Ishikawa (cell line): ENCODE data around the gene THAP4.

Experiments
- CEBPB ChIP-seq: IDR thresholded peaks from 2 replicates; pipeline ENCODE4 v1.6.1; 2012
- CREB1 ChIP-seq: IDR thresholded peaks from 2 replicates; pipeline ENCODE4 v1.6.1; 2012; ENCODE audit warnings: low read depth
- EGR1 ChIP-seq: IDR thresholded peaks from 2 replicates; pipeline ENCODE4 v1.6.1; 2012
- EP300 ChIP-seq: IDR thresholded peaks from 2 replicates; pipeline ENCODE4 v1.6.1; 2012; ENCODE audit warnings: borderline replicate concordance
- FOXM1 ChIP-seq: IDR thresholded peaks from 2 replicates; pipeline ENCODE4 v1.6.1; 2012; ENCODE audit warnings: low read depth, borderline replicate concordance
- MAX ChIP-seq: IDR thresholded peaks from 2 replicates; pipeline ENCODE4 v1.6.1; 2012
- NFIC ChIP-seq: IDR thresholded peaks from 2 replicates; pipeline ENCODE4 v1.6.1; 2012
- RAD21 ChIP-seq: IDR thresholded peaks from 2 replicates; pipeline ENCODE4 v1.6.1; 2012; ENCODE audit warnings: low read depth
- REST ChIP-seq: IDR thresholded peaks from 2 replicates; pipeline ENCODE4 v1.6.1; 2012; ENCODE audit warnings: low read depth, mild to moderate bottlenecking
- TAF1 ChIP-seq: IDR thresholded peaks from 2 replicates; pipeline ENCODE4 v1.6.1; 2012; ENCODE audit warnings: low read depth, mild to moderate bottlenecking
- TCF12 ChIP-seq: IDR thresholded peaks from 2 replicates; pipeline ENCODE4 v1.6.1; 2012; ENCODE audit warnings: low read depth
- USF1 ChIP-seq: IDR thresholded peaks from 2 replicates; pipeline ENCODE4 v1.6.1; 2012
- YY1 ChIP-seq: IDR thresholded peaks from 2 replicates; pipeline ENCODE4 v1.6.1; 2012; ENCODE audit warnings: low read depth

- no peak for TF ChIP-seq MAX
- TF ChIP-seq NFIC, result no peak
- no peak for TF ChIP-seq FOXM1
- TF ChIP-seq YY1, result no peak
- TF ChIP-seq CREB1, result no peak
- no peak for TF ChIP-seq REST
- TF ChIP-seq USF1, result no peak
- no peak for TF ChIP-seq EP300
- no peak for TF ChIP-seq TAF1
- no peak for TF ChIP-seq TCF12
- TF ChIP-seq EGR1, result no peak
- TF ChIP-seq RAD21, result no peak
- no peak for TF ChIP-seq CEBPB
Observed at GRCh38 chr2:241673189-241673663, 36.3 kb upstream of the THAP4 start.
